Upper lobe of right lung (tissue), 1 donor: Measurements from ENCODE around the gene NEUROD2. TPM values are rescaled to one million over a fixed set of nuclear protein-coding genes. Genes with fewer than 3 reads are reported as not detected.
A peak's percentile ranks its signal among the peaks of the same experiment; 100 is the strongest.

Experiments used
- ATAC-seq: fragments of 200-7000 bp; cut with Tn5 transposase; one replicate; pipeline ENCODE4 v1.9.1; 2020; ENCODE audit warnings: mild to moderate bottlenecking, moderate library complexity
- DNase-seq: peaks from one replicate; pipeline ENCODE4 v3.0.0-alpha.2; 2020
- H3K27ac ChIP-seq: fragments of 200-600 bp; one replicate; pipeline ENCODE4 v1.8.0; 2022
- H3K27me3 ChIP-seq: fragments of 200-600 bp; one replicate; pipeline ENCODE4 v1.8.0; 2022; ENCODE audit warnings: mild to moderate bottlenecking
- H3K36me3 ChIP-seq: fragments of 200-600 bp; one replicate; pipeline ENCODE4 v1.8.0; 2022
- H3K4me1 ChIP-seq: fragments of 200-600 bp; one replicate; pipeline ENCODE4 v1.8.0; 2022
- H3K4me3 ChIP-seq: fragments of 200-600 bp; one replicate; pipeline ENCODE4 v1.8.0; 2022; ENCODE audit warnings: mild to moderate bottlenecking
- H3K9me3 ChIP-seq: fragments of 200-600 bp; one replicate; pipeline ENCODE4 v1.8.0; 2022
- CTCF ChIP-seq: fragments of 200-600 bp; IDR thresholded peaks from one replicate; pipeline ENCODE4 v1.8.0; 2022; ENCODE audit warnings: antibody characterized with exemption
- intact Hi-C: fragments of 100-400 bp; cut with DNase I; formaldehyde crosslinking; loops from one replicate; pipeline ENCODE4 v1.11.0; 2022
- long read RNA-seq: library from polyadenylated mRNA; unstranded; transcript quantifications from one replicate; pipeline ENCODE4 v2.0.0, GENCODE V29; 2021
- total RNA-seq: library from RNA; stranded (reverse); fragmentation: NEBNext Ultra II Directional; extraction: Animal tissue kit (Norgen Biotek cat#: 25700); gene quantifications from one replicate; pipeline ENCODE4 v1.2.1, GENCODE V29; 2021
- donor health status: DM: no; HTN: yes; CAD: no; lungs with severe emphysema.

Gene NEUROD2
- not detected for total RNA-seq
- long read RNA-seq = 0 reads

- H3K36me3 ChIP-seq = no peaks in the 10 kb centered on the region
- no peaks in the 10 kb centered on the region for H3K9me3 ChIP-seq
- H3K27ac ChIP-seq = no peak within 1 kb of the TSS
- DNase-seq (no peak), ATAC-seq (no peak)
- peaks cover 21% of the 10 kb centered on the region for H3K4me1 ChIP-seq
- no peak within 1 kb of the TSS for H3K4me3 ChIP-seq
- intact Hi-C loops = no loop called here
- peaks cover 69% of the 10 kb centered on the region for H3K27me3 ChIP-seq
- no peak for TF ChIP-seq CTCF
Measured at GRCh38 chr17:39607851-39608130, at the start of gene NEUROD2. TSS of gene NEUROD2 (minus strand) at chr17:39607920. CDS start at chr17:39606599, 1,321 bp downstream.

- H3K36me3 ChIP-seq = peaks cover 32% of the 10 kb centered on the region
- no peaks in the 10 kb centered on the region for H3K9me3 ChIP-seq
- H3K4me3 ChIP-seq = no peak overlapping the region
- peaks cover 12% of the 10 kb centered on the region for H3K4me1 ChIP-seq
- no peak for TF ChIP-seq CTCF
- no peak overlapping the region for H3K27ac ChIP-seq
- no peaks in the 10 kb centered on the region for H3K27me3 ChIP-seq
- ATAC-seq (no peak), DNase-seq (no peak)
- intact Hi-C loops = no loop called here
Measured at GRCh38 chr17:39655105-39655504, 47.4 kb upstream of the NEUROD2 start.

- no peak overlapping the region for H3K27ac ChIP-seq
- H3K4me1 ChIP-seq = no peaks in the 10 kb centered on the region
- intact Hi-C loops = no loop called here
- no peaks in the 10 kb centered on the region for H3K9me3 ChIP-seq
- ATAC-seq = peak; percentile 82
- H3K36me3 ChIP-seq = peaks cover 19% of the 10 kb centered on the region
- peak; percentile 83 for TF ChIP-seq CTCF
- no peak overlapping the region for H3K4me3 ChIP-seq
- H3K27me3 ChIP-seq = no peaks in the 10 kb centered on the region
- DNase-seq = peak; percentile 84
Measured at GRCh38 chr17:39653662-39654331, 46.1 kb upstream of the NEUROD2 start.

- Histone ChIP-seq H3K4me3 (no peak overlapping the region), H3K36me3 (peaks cover 17% of the 10 kb centered on the region), H3K27me3 (no peaks in the 10 kb centered on the region), H3K4me1 (no peaks in the 10 kb centered on the region), H3K9me3 (no peaks in the 10 kb centered on the region), H3K27ac (no peak overlapping the region)
- ATAC-seq (no peak), DNase-seq (no peak)
- intact Hi-C loops = no loop called here
- no peak for TF ChIP-seq CTCF
Measured at GRCh38 chr17:39653316-39653661, 45.6 kb upstream of the NEUROD2 start.

GRCh38 chr17:39652587-39653315, 45.0 kb upstream of the NEUROD2 start:
- DNase-seq (no peak), ATAC-seq (no peak)
- peak overlapping the region; percentile 47 for H3K27ac ChIP-seq

More at GRCh38 chr17:39652587-39653315, 45.0 kb upstream of the NEUROD2 start:
- Histone ChIP-seq H3K4me3 (no peak overlapping the region), H3K4me1 (no peaks in the 10 kb centered on the region), H3K27me3 (no peaks in the 10 kb centered on the region), H3K36me3 (peaks cover 17% of the 10 kb centered on the region), H3K9me3 (no peaks in the 10 kb centered on the region)
- TF ChIP-seq CTCF = no peak
- intact Hi-C loops = no loop called here
